Thoracic aorta endothelial cell (primary cell): ENCODE measurements around the gene PIGR. TPM values are rescaled to one million over a fixed set of nuclear protein-coding genes. Genes with fewer than 3 reads are reported as not detected.

Source experiments
- total RNA-seq: library from RNA; depleted of rRNA; stranded (reverse); fragments of >200 nt; gene quantifications from 2 replicates; pipeline ENCODE4 v1.2.3, GENCODE V29; 2012

The PIGR gene
- not detected in 2 replicates for total RNA-seq

GRCh38 chr1:206946261-206946660, at the start of gene PIGR:
PIGR (minus strand) TSS chr1:206946466; CDS start chr1:206940531, 5,935 bp downstream.

DNA sequence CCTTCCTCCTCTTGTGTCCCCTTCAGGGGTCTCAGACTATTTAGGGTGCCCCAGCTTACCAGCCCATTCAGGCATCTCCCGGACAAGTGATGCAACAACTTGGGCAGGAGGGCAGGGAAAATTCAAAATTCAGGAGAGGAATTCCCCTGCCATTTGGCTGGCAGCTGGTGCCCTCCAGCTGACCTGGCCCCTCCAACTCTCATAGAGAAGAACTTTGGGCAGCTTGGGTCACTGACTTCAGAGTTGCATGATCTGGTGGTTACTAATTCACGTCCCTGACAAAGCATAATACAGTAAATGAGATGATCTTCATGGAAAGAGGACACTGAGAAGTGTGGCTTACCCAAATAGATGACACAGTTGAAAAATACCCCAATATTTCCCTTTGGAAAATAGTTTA, 24.2 kb upstream of the PIGR start, which contains the start of gene FCAMR:
FCAMR (minus strand) TSS at position 15 of the 400 bp plus-strand sequence. CDS start 335 bp downstream, outside the sequence.

GRCh38 chr1:206921772-206922265, 24.4 kb downstream of the PIGR start, which contains the start of gene FCMR:
FCMR (minus strand) TSS chr1:206921941; CDS start chr1:206921854, 87 bp downstream.

DNA sequence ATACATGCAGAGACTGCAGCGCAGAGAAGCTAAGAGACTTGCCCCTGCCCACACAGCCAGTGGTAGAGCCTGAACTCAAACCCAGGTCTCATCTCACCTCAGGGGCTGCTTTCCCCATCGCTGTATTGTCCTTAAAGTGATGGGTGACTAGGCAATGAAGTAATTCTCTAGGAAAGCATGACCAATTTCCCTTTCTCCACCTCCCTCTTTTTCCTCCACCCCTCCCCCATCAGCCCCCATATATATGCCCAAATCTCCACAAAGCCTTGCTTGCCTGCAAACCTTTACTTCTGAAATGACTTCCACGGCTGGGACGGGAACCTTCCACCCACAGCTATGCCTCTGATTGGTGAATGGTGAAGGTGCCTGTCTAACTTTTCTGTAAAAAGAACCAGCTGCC, 49.1 kb downstream of the PIGR start, which contains the start of gene IL24:
IL24 (plus strand) TSS at position 269 of the 400 bp plus-strand sequence. CDS start 390 bp downstream, outside the sequence.

Other genes with a start within 250 kb of the PIGR start
- not detected in 2 replicates for gene IL19, start 175.7 kb downstream of the PIGR start, total RNA-seq
- gene IL10, start 174.0 kb downstream of the PIGR start, total RNA-seq: not detected in 2 replicates
- not detected in 2 replicates for gene IL20, start 80.8 kb downstream of the PIGR start, total RNA-seq
- gene IL24, start 49.0 kb downstream of the PIGR start, total RNA-seq: not detected in 2 replicates
- 0.14 TPM in 1 of 2 replicates, not detected in the other for gene FCMR, start 24.5 kb downstream of the PIGR start, total RNA-seq
- not detected in 2 replicates for gene FCAMR, start 24.0 kb upstream of the PIGR start, total RNA-seq
- not detected in 2 replicates for gene C1orf116, start 86.3 kb upstream of the PIGR start, total RNA-seq
- gene YOD1, start 104.7 kb upstream of the PIGR start, total RNA-seq: 12.9 and 13.6 TPM in 2 replicates
- gene PFKFB2, start 106.8 kb upstream of the PIGR start, total RNA-seq: 1.2 and 1.4 TPM in 2 replicates
- not detected in 2 replicates for gene C4BPB, start 142.4 kb upstream of the PIGR start, total RNA-seq
- gene C4BPA, start 157.8 kb upstream of the PIGR start, total RNA-seq: not detected in 2 replicates